ENCODE results near the gene SYCE1.

DNA sequence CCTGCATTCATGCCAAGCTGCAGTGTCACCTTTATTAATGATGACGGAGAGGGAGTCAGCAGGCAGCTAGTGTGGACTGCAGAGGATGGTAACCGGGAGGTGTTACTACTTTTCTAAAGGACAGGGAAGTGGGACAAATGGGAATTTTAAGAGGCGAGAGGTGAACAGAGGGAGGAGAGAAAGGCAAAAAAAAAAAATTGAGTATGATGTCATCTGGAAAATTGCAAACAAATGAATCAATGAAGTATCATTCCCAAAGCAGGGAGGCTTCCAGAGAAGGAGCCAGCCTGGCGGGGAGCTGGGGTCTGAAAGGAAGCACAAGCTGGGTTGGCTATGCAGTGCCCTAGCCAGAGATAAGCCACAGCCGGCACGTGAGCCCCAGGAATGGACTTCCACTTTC lies 48.3 kb upstream of the SYCE1 start:
- TF ChIP-seq POLR2A (IDR thresholded peaks at IDR 0.05) (no peak), CTCF (IDR thresholded peaks at IDR 0.05) (no peak)
